Measurements from ENCODE around the gene DENND2C.

DNA sequence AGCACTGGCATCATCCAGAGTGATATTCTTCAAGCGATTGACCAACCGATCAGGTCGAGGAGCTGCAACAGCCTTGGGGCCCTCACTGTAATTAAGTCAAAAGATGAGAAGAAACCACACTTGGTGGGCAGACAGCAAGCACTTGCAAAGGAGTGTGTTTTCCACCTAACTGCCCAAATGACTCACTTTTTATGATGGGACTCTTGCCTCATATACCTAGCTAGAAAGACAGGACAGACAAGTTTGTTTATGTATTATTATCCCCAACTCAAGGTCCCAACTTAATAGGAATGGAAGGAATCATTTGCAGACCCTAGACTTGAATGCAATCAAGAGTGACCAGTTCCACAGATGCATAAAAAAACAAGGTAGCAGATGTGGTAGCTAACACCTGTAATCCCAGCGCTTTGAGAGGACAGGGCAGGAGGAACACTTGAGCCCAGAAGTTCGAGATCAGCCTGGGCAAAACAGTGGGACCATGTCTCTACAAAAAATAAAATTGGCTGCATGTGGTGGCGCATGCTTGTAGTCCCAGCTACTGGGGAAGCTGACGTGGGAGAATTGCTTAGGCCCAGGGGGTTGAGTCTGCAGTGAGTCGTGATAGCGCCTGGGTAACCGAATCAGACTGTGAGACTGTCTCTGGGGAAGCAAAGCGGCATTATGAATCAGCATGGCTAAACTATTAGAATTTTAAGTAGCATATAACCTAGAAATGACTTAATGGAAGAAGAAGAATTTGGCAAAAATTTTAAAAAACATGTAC is 49.0 kb upstream of the DENND2C start:
- TF ChIP-seq EZH2 (IDR thresholded peaks at IDR 0.05) (no peak), POLR2AphosphoS5 (IDR thresholded peaks at IDR 0.05; ENCODE audit: borderline replicate concordance, low read depth, low read length) (no peak; the same call in 1 of the 2 replicates), FOXP2 (optimal IDR thresholded peaks at IDR 0.05; ENCODE audit: control extremely low read depth, extremely low read length, insufficient read depth) (no peak)
